ENCODE measurements around the gene CADPS.

The CADPS gene

GRCh38 chr3:62368705-62369475 is 506.3 kb downstream of the CADPS start:
- DNase-seq: no peak

DNA sequence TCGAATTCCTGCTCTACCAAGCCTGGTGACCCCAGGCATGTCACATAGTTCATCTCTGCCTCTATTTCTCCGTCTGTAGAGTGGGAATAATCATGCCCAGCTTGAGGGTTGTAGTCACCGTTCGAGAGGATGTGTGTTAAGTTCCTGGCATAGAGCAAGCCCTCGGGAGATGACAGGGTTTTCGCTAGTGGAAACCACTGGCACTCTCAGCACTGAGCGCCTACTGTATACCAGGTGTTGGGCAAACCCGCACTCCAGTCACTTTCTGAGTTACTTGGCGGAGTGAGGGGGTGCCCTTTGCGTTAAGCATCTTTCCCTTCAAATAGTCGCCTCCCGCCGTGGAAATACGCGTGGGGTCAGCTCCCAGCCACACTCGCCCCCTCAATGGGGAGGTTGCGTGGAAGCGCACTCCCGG is 506.9 kb downstream of the CADPS start:
- DNase-seq: no peak

- no peak for DNase-seq
These were observed 507.4 kb downstream of the CADPS start for GRCh38 chr3:62367763-62368195.

DNA sequence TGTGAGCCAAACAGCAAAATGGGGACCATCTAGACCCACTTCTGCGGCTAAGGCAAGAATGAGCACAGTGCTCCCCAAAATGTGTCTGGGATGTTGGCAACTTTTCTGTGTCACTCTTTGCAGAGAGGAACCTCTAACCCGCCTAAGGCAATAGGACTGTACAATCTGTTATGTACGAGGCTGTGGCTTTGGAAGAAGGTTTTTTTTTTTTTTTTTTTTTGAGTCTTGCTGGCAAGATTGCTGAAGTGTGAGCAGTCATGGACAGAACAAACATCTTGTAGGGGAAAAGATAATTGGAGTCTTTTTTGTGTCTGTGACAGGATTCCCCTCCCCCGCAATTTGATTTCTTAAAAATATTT is 509.1 kb downstream of the CADPS start:
- DNase-seq: no peak

- no peak for DNase-seq
These were observed 509.7 kb downstream of the CADPS start for GRCh38 chr3:62365391-62366125.

GRCh38 chr3:62364191-62364590 is 511.0 kb downstream of the CADPS start:
- DNase-seq: no peak

DNA sequence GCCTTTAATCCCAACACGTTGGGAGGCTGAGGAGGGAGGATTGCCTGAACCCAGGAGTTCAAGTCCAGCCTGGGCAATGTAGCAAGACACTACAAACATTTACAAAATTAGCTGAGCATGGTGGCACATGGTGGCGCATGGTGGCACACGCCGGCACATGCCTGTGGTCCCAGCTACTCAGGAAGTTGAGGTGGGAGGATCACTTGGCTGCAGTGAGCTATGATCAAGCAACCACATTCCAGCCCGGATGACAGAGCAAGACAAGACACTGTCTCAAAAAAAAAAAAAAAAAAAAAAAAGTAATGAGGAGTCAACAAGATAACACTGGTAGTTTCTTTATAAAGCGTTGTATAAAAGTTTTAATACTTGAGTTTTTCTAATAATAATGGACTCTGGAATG is 511.9 kb downstream of the CADPS start:
- no peak for DNase-seq

DNA sequence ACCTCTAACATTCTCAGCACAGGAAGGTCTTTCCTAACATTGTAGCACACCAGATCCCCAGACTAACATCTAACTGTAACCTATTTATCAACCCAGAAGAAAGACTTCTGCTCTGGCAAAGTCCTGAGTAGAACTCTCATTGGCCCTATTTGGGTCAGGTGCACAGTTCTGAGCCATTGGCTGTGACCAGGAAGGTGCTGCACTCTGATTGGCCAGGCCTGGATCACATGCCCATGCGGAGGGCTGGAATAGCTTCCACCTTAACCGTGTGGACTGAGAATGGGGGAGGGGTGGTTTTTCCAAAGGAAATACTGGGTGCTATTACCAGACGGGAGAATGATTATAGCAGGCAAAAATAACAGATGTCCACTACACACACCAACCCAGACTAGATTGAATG is 513.4 kb downstream of the CADPS start:
- DNase-seq: no peak

GRCh38 chr3:62361261-62361660 is 514.0 kb downstream of the CADPS start:
- DNase-seq: no peak

- DNase-seq: no peak
These were observed 515.7 kb downstream of the CADPS start for GRCh38 chr3:62359531-62359930.

DNA sequence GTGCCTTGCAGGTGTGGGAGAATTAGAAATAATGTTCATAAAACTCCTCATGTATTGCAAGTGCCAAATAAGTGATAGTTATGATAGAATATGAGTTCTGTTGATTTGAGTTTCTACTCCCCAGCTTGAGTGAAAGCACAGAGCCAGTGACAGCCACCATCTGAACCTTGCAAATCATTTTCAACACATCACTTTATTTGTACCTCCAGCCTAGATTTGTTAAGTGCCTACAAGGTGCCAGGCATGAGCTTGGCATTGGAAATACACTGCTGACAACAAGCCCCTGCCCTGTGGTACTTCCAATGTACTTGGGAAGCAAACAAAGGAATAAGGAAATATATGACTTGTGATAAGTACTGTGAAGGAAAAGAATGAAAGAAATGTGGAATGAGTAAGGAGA is 518.9 kb downstream of the CADPS start:
- no peak for DNase-seq

DNA sequence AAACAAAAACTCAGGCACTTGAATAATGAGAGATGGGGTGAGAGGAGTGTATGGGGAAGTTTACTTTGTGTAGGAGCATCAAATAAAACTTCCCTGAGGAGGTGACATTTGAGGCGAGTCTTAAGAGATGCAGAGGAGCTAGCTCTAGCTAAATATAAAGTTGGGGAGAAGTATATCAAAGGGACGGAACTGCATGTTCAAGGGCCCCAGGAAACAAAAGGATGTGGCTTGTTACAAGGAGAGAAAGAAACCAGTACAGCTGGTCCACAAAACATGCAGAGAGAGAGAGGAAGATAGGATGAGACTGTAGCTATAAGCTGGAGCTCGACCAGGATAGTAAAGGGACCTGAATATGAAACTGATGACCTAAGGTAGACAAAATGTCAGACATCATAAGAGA is 519.5 kb downstream of the CADPS start:
- no peak for DNase-seq

Measured in activated CD4-positive, alpha-beta T cell treated with anti-CD3 and anti-CD28 coated beads, Interleukin-2, amount 50 U/mL, for 4 hours (primary cell).